ENCODE results near the gene CAD. TPM values are rescaled to one million over a fixed set of nuclear protein-coding genes. Genes with fewer than 3 reads are reported as not detected.
A peak's percentile ranks its signal among the peaks of the same experiment; 100 is the strongest.

CAD gene
- total RNA-seq, 1 donor, result 30.8 TPM

- no peak overlapping the region for H3K4me2 ChIP-seq (ENCODE audit: insufficient read depth, low read length)
- peaks cover 32% of the 10 kb centered on the region for H3K4me1 ChIP-seq (ENCODE audit: insufficient read depth, low read length)
- no peak overlapping the region for H3K4me3 ChIP-seq (ENCODE audit: insufficient read depth, low read length)
- no peaks in the 10 kb centered on the region for H3K27me3 ChIP-seq (ENCODE audit: insufficient read depth, low read length)
- H3K79me2 ChIP-seq (ENCODE audit: insufficient read depth, low read length), result peaks cover 38% of the 10 kb centered on the region
- H3K36me3 ChIP-seq (ENCODE audit: insufficient read depth, low read length), result peaks cover 24% of the 10 kb centered on the region
- no peak overlapping the region for H3K27ac ChIP-seq (ENCODE audit: low read depth, low read length)
- H2AFZ ChIP-seq (ENCODE audit: low read length), result no peak overlapping the region
- DNase-seq (ENCODE audit: insufficient read length, low spot score, missing footprints), result peak; percentile 8
- H3K9me3 ChIP-seq (ENCODE audit: low read depth, low read length), result no peaks in the 10 kb centered on the region
- no peak for TF ChIP-seq CTCF (IDR thresholded peaks at IDR 0.05; ENCODE audit: extremely low read depth, low read depth, low read length)
- H4K20me1 ChIP-seq (ENCODE audit: insufficient read depth, low read length), result no peaks in the 10 kb centered on the region
Observed at GRCh38 chr2:27214941-27215340, 2.2 kb upstream of the CAD start.

DNA sequence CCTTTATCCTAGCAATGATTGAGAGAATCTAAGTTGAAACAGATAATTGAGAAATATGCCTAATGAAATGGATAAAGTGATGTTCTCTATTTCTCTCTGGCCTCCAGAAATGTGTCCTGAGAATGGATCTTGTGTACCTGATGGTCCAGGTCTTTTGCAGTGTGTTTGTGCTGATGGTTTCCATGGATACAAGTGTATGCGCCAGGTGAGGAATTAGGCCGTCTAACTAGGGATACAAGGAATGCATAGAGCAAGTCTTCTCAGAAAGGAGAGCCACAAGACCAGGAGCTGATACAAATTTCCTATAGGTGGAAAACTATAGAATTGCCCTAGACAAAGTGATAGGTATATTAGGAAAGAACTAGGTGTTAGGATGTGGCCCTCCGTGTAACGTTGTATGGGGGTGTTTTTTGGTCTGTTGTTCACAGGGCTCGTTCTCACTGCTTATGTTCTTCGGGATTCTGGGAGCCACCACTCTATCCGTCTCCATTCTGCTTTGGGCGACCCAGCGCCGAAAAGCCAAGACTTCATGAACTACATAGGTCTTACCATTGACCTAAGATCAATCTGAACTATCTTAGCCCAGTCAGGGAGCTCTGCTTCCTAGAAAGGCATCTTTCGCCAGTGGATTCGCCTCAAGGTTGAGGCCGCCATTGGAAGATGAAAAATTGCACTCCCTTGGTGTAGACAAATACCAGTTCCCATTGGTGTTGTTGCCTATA is 592 bp upstream of the CAD start:
- no peak for TF ChIP-seq CTCF (IDR thresholded peaks at IDR 0.05; ENCODE audit: extremely low read depth, low read depth, low read length)
- peaks cover 27% of the 10 kb centered on the region for H3K4me1 ChIP-seq (ENCODE audit: insufficient read depth, low read length)
- H3K79me2 ChIP-seq (ENCODE audit: insufficient read depth, low read length), result peaks cover 38% of the 10 kb centered on the region
- peaks cover 33% of the 10 kb centered on the region for H3K36me3 ChIP-seq (ENCODE audit: insufficient read depth, low read length)
- peak overlapping the region; percentile 64 for H3K27ac ChIP-seq (ENCODE audit: low read depth, low read length)
- H2AFZ ChIP-seq (ENCODE audit: low read length), result peak overlapping the region; percentile 70
- DNase-seq (ENCODE audit: insufficient read length, low spot score, missing footprints), result peak; percentile 19
- H3K4me3 ChIP-seq (ENCODE audit: insufficient read depth, low read length), result peak overlapping the region; percentile 93
- no peaks in the 10 kb centered on the region for H4K20me1 ChIP-seq (ENCODE audit: insufficient read depth, low read length)
- H3K27me3 ChIP-seq (ENCODE audit: insufficient read depth, low read length), result no peaks in the 10 kb centered on the region
- peak overlapping the region; percentile 96 for H3K4me2 ChIP-seq (ENCODE audit: insufficient read depth, low read length)
- H3K9me3 ChIP-seq (ENCODE audit: low read depth, low read length), result no peaks in the 10 kb centered on the region

DNA sequence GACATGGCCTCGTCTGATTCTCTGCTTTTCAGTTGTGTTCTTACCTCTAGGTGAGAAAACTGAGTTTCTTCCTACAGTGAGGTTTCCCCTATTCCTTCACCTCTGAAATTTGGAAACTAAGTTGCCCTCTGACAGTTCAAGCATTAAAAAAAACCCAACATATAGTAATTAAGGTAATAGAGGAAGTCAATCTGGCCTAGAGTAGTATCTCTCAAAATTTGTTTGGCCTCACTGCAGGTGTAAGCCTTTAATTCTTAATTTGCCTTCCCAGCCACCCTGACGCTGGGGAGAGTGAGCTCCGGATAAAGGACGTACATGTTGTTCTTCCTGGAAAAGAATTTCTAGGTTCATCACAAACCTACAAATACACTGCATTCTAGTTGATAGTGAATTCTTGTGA is 1.4 kb downstream of the CAD start:
- Histone ChIP-seq H3K4me1 (ENCODE audit: insufficient read depth, low read length) (peaks cover 18% of the 10 kb centered on the region), H3K36me3 (ENCODE audit: insufficient read depth, low read length) (peaks cover 53% of the 10 kb centered on the region)
- peak; percentile 42 for DNase-seq (ENCODE audit: insufficient read length, low spot score, missing footprints)

More for the DNA sequence above, 1.4 kb downstream of the CAD start:
- no peaks in the 10 kb centered on the region for H3K27me3 ChIP-seq (ENCODE audit: insufficient read depth, low read length)
- H2AFZ ChIP-seq (ENCODE audit: low read length), result no peak overlapping the region
- peaks cover 28% of the 10 kb centered on the region for H3K79me2 ChIP-seq (ENCODE audit: insufficient read depth, low read length)
- H3K9me3 ChIP-seq (ENCODE audit: low read depth, low read length), result no peaks in the 10 kb centered on the region
- TF ChIP-seq CTCF (IDR thresholded peaks at IDR 0.05; ENCODE audit: extremely low read depth, low read depth, low read length), result no peak
- peak overlapping the region; percentile 96 for H3K4me2 ChIP-seq (ENCODE audit: insufficient read depth, low read length)
- no peak overlapping the region for H3K4me3 ChIP-seq (ENCODE audit: insufficient read depth, low read length)
- no peaks in the 10 kb centered on the region for H4K20me1 ChIP-seq (ENCODE audit: insufficient read depth, low read length)
- no peak overlapping the region for H3K27ac ChIP-seq (ENCODE audit: low read depth, low read length)

Data from osteoblast (primary cell).